NCI-H526 treated with DMSO at 0.1 percent for 48 hours (cell line): ENCODE results near the gene GID8.
A peak's percentile ranks its signal among the peaks of the same experiment; 100 is the strongest.

ENCODE experiments used
- DNase-seq: peaks from one replicate; lab custom pipeline; 2025; lab: John Stamatoyannopoulos, UW

Gene GID8

DNA sequence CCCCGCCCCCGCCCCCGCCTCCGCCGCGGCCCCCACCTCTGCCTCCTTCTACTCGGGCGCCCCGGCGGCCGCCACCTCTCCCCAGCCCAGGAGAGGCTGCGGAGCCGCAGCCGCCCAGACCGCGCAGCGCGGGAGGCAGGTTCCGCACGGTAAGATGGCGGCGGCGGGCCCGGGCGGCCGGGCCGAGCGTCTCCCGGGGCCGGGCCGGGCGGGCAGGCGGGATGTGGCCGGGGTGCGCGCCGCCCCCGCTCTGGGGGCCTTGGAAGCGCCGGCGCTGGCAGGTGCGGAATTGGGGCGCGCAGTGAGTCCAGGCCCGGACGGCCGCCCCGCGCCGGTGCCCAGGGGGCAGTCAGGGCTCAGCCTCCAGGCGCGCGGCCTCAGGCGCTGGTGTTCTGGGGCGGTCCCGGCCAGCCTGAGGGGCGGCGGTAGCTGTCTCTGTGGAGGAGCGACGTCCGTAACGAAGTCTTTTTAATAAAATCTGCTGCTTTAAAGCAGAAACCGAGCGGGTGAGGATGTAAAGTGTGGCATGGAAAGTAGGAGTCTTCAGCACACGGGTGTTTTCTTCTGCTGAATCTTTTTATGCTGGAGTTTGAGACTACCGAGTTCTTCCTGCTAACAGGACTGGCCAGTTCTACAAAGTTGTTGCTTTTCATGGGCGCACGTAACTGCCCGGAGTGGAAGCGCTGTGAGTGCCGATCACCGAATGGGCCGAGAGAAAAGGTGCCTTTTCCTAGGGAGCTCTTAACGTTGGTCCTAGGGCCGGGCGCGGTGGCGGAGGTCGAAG, at the start of gene GID8:
Gene GID8, plus strand, starts transcription at position 43 of the 784 bp plus-strand sequence. CDS start 3,356 bp downstream, outside the sequence.
- peak; percentile 15 for DNase-seq

DNA sequence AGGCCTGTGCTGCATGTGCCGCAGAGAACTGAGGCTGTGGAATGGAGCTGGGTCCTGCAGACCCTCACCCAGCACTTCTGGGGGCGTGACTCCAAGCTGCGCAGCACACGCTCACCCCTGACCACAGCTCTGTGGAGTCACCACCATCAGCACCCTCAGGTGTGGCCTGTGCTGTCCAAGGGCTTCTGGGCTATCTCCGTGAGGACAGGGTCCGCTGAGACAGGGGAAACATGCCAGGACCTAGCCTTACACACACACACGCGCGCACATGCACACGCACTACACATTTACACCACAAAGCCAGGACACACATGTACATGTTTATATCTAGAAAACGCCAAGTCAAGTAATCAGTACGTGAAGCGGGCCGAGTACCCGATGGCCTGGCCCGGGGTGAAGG, 49.5 kb upstream of the GID8 start:
- DNase-seq: no peak

DNA sequence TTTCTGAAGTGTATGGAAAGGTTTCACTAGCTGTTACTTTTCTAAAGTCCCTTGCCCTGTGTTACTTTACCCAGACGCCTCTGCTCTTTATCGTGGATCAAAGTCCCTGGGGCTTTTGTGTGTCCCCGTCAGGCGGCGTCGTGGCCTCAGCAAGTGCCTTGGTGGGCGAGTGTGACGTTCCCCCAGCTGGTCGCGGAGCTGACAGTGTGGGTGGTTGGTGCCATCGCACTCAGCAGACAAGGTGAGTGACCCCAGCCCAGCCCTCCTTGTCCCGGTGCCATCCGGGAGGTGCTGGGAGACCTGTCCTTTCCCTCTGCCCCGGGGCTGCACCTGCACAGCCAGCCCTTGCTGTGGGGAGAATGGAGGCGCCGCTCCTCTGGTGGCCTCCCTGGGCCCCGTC, 49.0 kb upstream of the GID8 start:
- no peak for DNase-seq

DNA sequence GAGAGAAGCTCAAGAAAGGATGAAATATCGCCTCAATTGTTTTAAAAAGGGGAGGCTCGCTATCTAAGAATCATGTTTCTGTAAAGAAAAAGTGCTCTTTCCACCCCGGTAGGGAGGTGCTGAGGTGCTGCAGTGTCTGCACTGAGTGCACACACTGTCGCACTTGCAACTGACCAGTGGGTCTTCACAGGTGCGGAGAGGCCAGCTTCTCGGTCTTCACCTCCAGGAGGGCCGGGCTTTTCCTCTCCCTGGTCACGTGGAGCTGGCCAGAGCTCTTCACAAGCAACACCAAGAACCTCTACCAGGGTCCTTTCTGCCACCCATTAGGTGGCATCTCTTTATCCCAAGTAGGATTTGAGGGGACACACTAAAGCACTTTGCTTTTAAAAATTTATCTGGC, 48.5 kb upstream of the GID8 start:
- DNase-seq: no peak

DNA sequence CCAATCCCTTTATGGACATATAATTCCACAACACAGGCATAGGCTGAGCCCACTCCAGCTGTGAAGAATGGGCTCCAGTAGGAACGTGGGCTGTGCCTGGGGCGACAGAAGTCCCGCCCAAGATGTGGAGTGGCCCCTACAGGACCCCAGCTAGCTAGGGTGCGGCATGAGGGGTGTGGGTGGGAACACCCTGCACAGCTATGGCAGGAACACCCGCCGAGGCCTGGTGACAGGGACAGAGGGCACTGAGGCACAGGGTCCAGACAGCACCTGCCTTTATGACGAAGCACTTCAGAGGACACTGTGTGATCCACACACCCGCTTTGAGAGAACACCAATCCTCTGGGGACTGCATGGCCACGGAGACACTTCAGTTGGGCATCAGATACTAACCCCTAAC, 48.1 kb upstream of the GID8 start:
- DNase-seq: no peak

DNA sequence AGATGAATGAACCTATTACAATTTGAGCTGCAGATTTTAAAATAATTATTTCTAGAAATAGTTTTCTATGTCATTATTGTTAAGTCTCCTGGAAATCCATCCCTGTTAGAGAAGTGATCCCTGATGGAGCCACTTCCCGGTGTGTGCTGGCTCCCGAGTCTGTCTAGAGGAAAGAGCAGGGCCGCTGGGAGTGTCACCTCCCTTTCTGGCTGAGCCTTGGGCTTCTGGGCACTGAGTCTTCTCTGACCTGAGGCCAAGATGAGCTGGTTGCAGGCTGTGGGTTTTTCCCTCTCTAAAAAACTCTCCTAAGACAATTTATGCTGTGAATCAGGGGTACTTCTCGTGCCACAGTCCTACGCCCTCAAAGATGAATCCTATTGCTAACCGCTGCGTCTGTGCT, 47.5 kb upstream of the GID8 start:
- DNase-seq: no peak

DNA sequence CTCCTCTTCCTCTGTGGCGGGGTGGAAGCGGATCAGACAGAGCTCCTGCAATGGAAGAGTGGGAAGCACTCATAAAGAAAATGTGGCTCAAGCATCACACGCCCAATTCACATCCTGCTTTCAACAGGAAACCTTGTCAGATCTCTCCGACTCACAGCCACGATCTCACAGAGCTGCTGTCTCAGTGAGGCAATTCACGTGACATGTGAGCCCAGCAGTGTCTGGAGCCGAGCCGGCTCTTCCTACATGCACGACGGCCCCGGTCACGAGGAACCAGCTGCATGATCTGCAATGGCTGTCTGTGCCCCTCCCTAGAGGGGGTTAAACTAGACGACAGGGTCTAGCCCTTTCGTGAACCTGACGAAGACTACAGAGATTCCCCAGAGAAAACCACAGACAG, 46.8 kb upstream of the GID8 start:
- DNase-seq: no peak

DNA sequence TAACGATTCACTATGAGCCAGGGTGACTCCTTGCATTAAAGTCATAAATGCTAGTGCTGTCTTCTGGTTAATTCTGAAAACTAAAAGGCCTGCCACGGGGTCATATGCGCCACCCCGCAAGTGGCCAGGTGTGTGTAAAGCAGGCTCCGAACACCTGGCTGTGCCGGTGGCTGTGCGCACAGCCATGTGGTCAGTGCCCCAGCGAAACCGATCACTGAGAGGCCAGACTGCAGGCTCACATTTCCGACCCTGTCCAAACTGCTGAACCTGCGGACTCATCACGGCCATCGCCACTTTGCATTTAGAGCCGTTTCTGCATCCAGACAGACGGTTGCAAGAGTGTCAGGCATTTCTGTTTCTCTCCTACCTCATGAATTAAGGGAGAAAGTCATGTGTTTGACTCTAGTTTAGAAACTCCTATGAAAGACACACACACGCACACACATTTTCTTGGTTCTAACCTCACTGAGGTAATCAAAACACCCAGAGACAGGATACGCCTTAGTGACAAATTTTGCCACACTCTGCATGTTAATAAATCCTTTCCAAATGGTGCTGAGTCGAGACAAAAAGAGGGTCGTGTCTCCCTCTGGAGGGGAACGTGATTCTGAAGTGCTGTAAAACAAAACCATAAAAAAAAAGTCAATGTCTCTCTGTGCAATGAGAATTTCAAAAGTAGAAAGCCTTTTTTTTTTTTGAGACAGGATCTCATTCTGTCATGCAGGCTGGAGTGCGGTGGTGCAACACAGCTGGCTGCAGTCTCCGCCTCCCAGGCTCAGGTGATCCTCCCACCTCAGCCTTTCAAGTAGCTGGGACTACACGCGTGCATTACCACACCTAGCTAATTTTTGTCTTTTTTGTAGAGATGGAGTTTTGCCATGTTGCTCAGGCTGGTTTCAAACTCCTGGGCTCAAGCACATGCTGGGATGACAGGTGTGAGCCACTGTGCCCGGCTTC, 45.3 kb upstream of the GID8 start:
- no peak for DNase-seq

DNA sequence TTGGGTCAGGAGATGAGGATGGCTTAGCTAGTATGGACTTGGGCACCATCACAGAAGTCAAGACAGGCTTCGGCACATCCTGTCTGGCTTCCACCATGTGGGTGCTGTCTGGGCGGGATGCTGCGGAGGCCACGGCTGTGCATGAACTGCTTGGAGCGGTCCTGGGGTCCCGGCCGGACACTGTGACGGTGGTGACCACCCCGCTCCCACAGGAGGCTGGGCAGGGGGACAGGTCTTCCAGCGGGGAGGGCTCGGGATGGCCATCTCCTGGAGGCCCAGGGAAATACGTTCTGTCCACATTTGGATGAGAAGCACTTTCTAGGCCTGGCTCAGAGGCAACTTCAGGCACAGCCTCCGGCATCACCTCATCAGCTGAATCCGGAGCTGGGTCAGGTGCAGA, 44.2 kb upstream of the GID8 start:
- DNase-seq: no peak

DNA sequence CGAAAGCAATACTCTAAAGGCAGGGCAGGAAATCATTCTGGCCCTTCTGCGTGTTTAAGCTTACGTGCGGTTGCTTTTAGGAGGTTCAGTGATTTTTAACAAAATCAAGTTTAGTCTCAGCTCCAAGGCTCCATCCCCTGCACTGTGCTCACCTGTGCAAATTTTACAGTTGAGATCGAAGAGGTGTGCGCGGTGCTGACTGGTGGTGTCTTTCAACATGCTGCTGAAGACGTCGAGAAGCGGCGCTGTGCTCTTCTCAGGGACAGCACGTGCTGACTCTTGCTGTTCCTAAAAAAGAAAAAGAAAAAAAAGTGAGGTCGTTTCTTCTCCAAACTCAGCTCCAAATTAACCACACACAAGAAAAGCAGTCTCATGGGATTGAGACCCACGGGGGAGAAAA, 43.7 kb upstream of the GID8 start:
- DNase-seq: no peak

DNA sequence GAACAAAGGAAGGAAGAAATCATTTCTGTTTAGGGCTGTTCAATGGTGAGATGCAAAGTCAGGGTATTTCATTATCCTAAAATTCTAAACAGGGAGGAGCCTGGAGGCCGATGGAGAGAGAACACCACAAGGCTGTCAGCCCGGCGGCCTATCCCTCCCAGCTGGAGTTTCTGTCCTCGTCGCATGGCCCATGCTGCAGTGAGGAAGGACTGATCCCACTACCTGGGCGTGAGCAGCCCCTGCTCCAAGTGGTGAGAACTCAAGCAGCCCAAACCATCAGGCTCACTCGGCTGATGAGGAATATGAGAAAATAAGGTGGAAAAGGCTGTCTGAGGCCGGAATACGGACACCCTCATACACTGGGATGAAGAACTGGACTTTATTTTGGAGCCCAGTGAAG, 42.4 kb upstream of the GID8 start:
- DNase-seq: no peak

DNA sequence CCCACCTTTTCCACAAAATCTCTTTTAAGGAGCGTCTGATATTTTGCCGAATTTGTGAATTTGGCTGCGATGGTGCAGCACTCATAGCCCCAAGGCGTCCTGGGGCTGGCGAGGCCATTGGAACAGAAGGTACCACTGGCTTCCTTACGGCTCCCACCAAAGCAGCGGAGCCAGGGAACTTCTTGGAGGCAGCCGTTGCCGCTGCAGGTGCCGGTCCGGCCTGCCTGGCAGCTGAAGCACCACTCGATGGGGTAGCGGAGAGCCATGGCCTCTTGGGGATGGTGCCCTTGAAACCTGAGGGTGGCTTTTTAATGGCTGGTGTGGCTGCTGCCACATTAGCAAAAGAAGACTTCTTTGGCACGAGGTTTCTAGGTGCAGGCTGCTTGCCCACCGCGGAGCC, 41.4 kb upstream of the GID8 start:
- DNase-seq: no peak

DNA sequence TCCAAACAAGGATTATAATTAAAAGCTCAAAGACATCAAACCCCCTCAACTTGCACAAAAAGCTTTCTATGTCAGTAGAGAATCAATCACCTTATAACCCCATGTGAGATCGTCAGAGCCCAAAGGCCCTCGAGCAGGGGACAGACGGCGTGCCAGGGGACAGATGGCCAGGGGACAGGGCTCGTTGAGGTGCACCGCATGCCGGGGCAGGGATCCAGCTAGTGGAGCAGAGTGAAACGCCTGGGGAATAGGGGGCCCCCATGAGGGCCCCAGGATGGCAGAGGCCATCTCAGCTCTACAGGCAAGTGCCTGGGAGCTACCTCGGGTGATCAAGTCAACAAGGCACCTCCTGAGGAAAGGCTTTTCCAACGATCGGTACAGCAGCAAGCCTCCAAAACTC, 40.3 kb upstream of the GID8 start:
- DNase-seq: no peak

DNA sequence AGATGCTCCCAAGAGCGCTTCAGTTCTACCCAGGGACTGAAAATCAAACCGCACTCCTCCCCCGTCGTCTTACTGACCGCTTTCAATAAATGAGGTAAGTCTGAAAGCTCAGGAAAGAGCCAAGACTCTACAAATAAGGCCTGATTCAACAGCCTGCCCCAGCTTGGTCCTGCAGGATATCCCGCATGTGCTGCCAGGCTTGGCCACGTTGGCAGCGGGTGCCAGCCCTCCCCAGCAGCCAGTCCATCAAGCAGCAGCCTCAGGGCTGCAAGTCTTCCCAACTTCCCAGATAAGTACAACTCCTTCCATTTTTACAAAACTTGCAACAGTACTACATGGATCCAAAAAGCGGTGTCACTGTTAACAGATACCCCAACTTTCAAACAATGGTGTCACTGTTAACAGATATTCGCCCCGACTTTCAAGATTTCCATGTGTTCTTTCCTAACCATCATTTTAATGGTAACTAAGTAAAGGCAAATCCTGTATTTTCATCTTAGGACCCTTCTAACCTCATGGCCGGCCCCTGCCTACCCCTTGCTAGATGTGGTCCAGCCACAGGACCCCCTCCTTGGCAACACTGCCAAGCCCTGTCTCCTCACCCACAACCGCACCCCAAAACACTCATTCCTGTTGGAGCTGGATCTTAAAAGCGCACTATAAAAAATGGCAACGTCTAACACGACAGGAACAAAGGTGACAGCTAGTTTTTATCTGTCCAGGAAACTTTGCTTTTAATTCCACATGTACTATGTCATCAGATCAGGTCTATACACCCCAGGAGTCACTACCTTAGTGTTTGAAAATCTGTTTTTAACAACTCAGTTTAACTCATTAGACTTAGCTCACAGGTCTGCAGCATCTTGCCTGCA, 39.6 kb upstream of the GID8 start:
- no peak for DNase-seq

DNA sequence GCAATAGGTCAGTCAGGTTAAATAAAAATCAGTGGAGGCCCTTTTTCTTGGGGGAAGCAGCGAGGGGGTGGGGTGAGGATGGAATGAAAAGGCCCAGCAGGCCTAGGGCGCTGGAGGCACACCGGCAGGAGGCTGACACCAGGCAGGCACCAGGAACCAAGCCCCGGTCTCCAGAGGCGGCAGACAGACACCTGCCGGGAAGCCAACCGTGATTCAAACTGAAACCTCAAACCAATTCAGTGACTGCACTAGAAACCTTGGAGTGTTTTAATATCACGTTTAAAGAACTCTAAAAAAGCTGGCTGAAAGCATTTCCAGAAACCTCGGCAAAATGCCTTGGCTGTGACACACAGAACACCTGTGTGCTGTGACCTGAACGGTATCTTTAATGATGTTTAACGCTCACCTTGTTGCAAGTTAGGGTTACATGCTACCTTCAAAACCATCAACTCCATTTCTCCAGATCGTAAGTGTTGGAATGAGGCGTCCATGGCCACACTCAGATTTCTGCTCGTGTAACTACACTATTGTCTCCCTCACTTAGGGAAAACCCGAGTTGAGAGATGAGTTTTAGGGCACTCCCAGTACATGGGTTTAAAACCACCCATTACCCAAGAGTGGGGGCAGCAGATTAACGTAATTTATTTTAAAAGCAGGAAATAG, 38.8 kb upstream of the GID8 start:
- no peak for DNase-seq

DNA sequence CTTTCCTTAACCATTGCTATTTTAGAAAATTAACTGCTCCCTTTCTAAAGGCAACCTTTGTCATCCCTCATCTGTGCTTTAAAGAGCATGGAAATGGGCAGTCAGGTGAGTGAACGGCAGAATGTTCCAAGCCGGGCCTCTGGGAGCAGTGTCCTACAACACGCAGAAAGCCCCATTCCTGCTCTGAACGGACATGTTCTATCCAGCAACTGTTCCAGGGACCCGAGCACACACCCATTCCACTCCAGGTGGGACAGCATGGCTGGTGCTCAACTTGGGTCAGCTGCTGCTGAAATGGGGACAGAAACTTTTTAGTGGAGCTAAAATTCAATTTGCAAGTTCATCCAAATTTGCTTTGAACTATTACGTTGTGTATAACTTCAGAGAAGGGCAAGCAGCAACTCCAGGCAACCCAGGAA, 38.3 kb upstream of the GID8 start:
- no peak for DNase-seq

DNA sequence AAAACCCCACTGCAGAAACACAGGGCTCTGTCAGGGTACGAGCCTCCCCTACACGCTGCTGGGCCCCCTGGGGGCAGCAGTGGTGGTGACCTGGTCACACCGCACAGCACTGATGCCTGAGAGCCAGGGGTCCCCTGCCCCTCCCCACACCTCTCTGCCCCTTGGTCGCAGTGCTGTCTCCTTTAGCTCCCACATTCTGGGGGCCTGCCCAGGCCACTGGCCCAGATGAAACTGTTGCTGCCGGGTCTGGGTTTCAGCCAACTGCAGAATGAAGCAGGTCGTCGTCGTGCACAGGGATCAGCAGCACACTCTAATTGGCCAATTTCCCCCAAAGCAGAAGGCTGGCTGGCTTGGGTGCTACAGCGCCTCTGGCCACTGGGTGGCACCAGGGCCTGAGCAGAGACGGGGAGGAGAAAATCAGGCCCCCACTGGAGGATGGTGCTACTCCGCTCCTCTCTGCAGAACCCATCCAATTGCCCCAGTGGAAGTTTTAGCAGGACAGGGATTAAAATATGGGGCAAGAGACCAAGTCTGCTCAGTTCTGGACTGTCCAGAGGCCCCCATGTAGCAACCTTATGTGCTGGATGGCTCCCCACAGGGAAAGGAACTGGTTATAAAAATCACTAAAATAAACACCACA, 37.8 kb upstream of the GID8 start:
- peak; percentile 69 for DNase-seq

DNA sequence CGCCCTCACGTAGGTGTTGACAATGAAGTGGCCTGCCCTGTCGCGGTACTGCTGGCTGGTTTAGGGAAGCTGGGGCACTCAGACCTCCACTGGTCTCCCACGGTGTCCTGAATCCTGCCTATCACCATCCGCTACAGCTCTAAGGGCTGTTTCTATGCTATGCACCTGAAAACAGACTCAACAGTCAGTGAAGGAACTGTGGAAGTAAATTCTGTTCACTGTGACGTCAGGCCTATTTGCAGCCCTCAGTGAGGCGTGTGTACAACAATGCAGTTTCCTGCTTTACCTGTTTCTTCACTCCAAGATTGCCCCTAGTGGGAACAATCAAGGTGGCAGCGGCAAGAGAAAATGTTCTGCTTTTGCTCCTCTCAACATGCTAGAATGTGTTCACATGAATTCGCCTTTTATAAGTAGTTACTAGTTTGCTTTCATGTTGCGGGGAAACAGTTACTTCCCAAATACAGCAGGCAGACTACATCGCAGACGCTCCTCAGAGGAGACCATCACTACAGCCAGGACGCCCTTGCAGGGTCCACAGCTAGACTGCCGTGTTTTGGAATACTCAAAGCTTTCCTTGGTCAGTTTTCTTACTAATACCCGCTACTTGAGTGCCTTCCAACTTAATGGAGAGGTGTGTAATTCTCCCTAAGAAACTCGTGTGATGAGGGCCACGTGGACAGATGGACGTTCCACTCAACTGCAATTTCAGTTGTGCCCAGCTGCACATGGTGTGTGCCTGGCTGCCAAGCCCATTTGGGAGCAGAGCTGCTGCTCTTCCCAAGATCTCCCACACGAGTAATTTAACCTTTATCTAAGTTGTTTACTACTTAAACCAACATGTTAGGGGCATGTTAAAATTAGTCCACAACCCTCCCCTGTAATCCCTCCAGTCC, 37.0 kb upstream of the GID8 start:
- DNase-seq: peak; percentile 62

DNA sequence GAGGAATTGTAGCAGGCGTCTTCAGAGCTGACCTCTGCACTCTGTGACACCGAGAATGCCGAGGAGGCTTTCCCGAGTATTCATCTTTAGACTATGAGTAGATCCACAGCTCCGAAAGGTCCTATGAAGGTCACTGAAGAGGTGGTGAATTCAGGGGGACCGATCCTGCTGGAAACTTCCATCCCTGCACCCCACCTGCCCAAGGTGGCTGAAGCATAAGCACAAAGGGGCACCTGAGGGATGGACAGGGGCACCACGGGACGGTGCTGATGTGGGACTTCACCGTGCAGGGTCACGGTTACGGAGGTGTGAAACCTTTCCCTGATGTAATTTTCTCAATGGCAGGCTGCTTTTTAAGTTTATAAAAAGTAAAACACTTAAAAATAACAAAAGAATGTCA, 36.1 kb upstream of the GID8 start:
- no peak for DNase-seq
